NCI-H1930 (cell line): Measurements from ENCODE around the gene NHLRC1.

ENCODE experiments used
- DNase-seq, 2 experiments: peaks; one replicate each; lab custom pipeline; 2025; lab: John Stamatoyannopoulos, UW

Gene NHLRC1

DNA sequence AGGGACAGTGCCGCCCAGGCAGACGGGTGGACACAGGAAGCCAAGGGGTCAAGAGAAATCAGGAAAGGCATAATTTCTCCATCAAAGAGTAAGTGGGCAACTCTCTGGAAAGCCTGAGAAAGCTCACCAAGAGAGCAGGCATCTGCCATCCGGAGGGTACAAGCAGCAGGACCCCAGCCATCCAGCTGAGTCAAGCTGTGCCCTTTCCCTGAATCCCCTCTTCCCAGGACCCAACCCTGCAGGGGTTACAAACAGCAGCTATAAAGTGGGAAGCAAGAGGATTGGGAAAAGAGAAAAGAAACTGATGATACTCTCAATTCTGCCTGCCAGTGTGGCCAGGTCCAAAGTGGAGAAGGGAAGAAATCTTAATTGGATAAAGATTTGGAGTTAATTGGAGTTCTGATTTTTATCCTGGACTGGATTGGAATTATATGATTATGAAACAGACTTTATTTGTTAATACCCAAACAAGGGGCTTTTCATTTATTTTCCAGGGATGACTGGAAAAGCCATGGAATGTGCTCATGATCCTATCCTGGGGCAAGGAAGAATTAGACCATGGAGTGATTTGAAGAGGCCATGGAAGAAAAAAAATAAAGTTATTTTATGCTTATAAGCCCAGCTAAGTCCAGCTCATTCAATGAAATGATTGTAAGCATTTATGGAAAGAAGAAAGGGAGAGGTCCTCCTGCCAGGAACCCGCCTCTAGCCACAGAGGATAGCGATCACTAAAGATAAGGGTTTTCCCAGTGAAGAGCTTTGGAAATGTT lies 34.9 kb downstream of the NHLRC1 start:
- DNase-seq, result no peak

DNA sequence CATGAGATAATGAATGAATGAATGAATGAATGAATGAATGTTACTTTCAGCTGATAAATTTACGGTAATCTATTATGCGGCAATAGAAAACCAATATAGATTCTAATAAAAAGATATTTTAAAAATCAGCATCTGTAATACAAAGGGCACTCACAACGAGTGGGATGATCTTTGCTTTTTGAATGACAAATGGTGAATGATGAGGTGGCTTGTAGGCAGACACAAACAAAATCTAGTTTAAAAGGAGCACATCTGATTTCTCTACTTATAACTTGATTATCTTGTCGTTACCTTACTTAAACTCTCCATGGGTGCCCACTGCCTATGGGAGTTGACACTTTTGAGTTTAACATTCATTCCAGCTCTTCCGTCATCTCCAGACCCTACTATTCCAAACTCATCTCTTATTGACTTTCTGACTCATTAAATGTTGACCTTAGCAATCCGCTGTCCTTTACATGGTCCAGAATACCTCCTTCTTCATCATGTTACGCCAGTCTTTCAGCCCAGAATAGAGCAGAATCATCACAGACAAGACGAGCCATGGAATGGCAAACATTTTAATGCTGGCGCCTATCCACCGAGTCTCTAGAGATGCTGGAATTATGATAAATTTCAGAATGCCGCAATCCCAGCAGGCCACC lies 41.3 kb downstream of the NHLRC1 start:
- no peak for DNase-seq

- DNase-seq, result no peak
Observed at GRCh38 chr6:18080544-18080943, 41.9 kb downstream of the NHLRC1 start.

DNA sequence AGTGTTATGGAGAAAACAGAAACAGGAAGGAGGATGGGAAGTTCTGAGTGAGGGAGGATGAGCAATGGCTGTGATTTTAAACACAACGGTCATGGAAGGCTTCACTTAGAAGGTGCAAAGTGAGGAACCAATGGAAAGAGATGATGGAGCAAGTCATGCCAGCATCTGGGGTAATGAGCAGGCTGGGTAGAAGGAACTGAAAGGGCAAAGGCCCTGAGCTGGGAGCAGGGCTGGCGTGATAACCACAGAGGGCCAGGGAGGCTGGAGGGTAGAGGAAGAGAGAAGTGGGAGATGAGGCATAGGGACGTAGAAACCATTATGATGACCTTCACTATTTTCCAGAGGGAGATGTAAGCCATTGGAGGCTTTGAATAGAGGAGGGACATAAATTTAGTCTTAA lies 43.6 kb downstream of the NHLRC1 start:
- no peak for DNase-seq

GRCh38 chr6:18076231-18076630 lies 46.2 kb downstream of the NHLRC1 start:
- DNase-seq, result no peak

DNA sequence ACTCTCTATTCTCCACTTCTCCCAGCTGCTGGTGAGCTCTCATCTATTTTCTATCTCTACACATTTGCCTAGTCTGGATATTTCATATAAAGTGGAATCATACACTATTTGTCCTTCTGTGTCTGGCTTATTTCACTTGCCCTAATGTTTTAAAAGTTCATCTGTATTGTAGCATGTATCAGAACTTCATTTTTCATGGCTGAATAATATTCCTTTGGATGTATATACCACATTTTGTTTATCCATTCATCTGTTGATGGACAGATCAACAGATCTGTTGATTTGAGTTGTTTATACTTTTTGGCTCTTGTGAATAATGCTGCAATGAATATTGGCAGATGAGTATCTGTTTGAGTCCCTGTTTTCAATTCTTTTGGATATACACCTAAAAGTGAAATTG lies 49.6 kb downstream of the NHLRC1 start:
- no peak for DNase-seq

DNA sequence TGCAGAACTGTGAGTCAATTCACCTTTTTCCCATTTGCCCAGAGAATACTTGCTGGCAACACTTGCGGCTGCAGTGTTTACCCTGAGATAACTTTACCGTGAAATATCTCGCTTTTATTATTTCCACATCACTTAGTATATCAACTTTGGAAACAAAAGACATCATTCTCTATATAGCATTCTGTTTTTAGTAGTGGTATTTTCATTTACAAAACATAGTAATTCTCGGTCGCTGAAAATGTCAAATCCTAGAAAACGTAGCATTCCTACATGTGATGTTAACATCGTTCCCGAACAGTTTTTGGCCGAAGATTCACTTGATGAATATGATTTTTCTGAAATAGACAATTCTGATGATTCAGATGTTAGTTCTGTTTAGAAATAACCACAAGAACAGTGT lies 52.0 kb downstream of the NHLRC1 start:
- DNase-seq, result no peak
